ENCODE measurements around the gene SMIM20.

- TF ChIP-seq CTCF (conservative IDR thresholded peaks at IDR 0.05 in 1 of 2, IDR thresholded peaks at IDR 0.05 in 1 of 2; ENCODE audit: extremely low read depth in 1 of 2, insufficient read depth in 1 of 2, low read depth in 1 of 2, low read length in 2 of 2), result no peak
- TF ChIP-seq EZH2 (IDR thresholded peaks at IDR 0.05; ENCODE audit: borderline replicate concordance, low read length), result no peak
Observed at GRCh38 chr4:25965629-25966028, 51.6 kb downstream of the SMIM20 start.
